Measurements from ENCODE around the gene SPATA31A5.
"Not testable (repeated sequence)": the region's sequence is repeated elsewhere in the genome, so short reads cannot be mapped to it uniquely, and the experiment has no call there.

The SPATA31A5 gene

DNA sequence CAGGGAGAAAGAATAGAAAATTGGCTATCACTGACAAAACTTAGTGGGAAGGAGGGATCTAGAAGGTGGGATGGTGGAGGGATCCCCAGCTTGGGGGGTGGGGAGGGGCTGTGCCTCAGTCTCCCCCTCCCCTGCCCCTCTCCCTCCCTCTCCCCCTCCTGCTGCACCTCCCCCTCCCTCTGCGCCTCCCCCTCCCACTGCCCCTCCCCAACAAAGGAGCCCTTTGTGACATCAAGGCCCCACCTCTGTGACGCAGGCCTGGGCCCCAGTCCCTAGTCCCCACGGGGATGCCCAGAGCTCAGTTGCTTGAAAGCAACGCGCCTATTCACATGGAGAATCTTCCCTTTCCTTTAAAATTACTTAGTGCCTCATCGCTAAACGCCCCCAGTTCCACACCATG is at the start of gene SPATA31A5:
Gene SPATA31A5 (plus strand): TSS at position 301 of the 400 bp plus-strand sequence. CDS start 29 bp downstream, at position 330.
- not testable (repeated sequence) for DNase-seq

GRCh38 chr9:60962990-60963350 is 48.8 kb downstream of the SPATA31A5 start:
- not testable (repeated sequence) for DNase-seq

- not testable (repeated sequence) for DNase-seq
Observed at GRCh38 chr9:60966382-60966781, 52.2 kb downstream of the SPATA31A5 start.

All from activated CD4-positive, alpha-beta T cell treated with anti-CD3 and anti-CD28 coated beads, Interleukin-10, Interleukin-2, amounts not matched to agents 100 ng/mL and 50 ng/mL, durations not matched to agents 16 hours and 8 hours (primary cell).